Measurements from ENCODE around the gene FXYD3.

FXYD3 gene

GRCh38 chr19:35160629-35161433 lies 45.2 kb downstream of the FXYD3 start:
- TF ChIP-seq POLR2AphosphoS5 (IDR thresholded peaks at IDR 0.05; ENCODE audit: low read depth, low read length) (no peak), TAF1 (IDR thresholded peaks at IDR 0.05; ENCODE audit: borderline replicate concordance, insufficient read depth, low read length) (no peak), SIN3A (IDR thresholded peaks at IDR 0.05; ENCODE audit: borderline replicate concordance, insufficient read depth, low read length) (no peak), REST (IDR thresholded peaks at IDR 0.05; ENCODE audit: insufficient read depth in 1 of 2, low read depth in 2 of 2, low read length in 2 of 2) (no peak), FOXP2 (optimal IDR thresholded peaks at IDR 0.05; ENCODE audit: borderline replicate concordance, extremely low read depth, extremely low read length, insufficient read depth) (no peak)

GRCh38 chr19:35161434-35161743 lies 45.8 kb downstream of the FXYD3 start:
- no peak for TF ChIP-seq TAF1 (IDR thresholded peaks at IDR 0.05; ENCODE audit: borderline replicate concordance, insufficient read depth, low read length)
- TF ChIP-seq POLR2AphosphoS5 (IDR thresholded peaks at IDR 0.05; ENCODE audit: low read depth, low read length), result no peak
- no peak for TF ChIP-seq FOXP2 (optimal IDR thresholded peaks at IDR 0.05; ENCODE audit: borderline replicate concordance, extremely low read depth, extremely low read length, insufficient read depth)
- TF ChIP-seq SIN3A (IDR thresholded peaks at IDR 0.05; ENCODE audit: borderline replicate concordance, insufficient read depth, low read length), result no peak
- no peak for TF ChIP-seq REST (IDR thresholded peaks at IDR 0.05; ENCODE audit: insufficient read depth in 1 of 2, low read depth in 2 of 2, low read length in 2 of 2)

GRCh38 chr19:35162471-35163326 lies 47.1 kb downstream of the FXYD3 start:
- TF ChIP-seq REST (IDR thresholded peaks at IDR 0.05; ENCODE audit: insufficient read depth in 1 of 2, low read depth in 2 of 2, low read length in 2 of 2) (no peak), POLR2AphosphoS5 (IDR thresholded peaks at IDR 0.05; ENCODE audit: low read depth, low read length) (no peak), SIN3A (IDR thresholded peaks at IDR 0.05; ENCODE audit: borderline replicate concordance, insufficient read depth, low read length) (no peak), TAF1 (IDR thresholded peaks at IDR 0.05; ENCODE audit: borderline replicate concordance, insufficient read depth, low read length) (no peak), FOXP2 (optimal IDR thresholded peaks at IDR 0.05; ENCODE audit: borderline replicate concordance, extremely low read depth, extremely low read length, insufficient read depth) (no peak)

GRCh38 chr19:35164418-35164817 lies 48.8 kb downstream of the FXYD3 start:
- TF ChIP-seq REST (IDR thresholded peaks at IDR 0.05; ENCODE audit: insufficient read depth in 1 of 2, low read depth in 2 of 2, low read length in 2 of 2) (no peak), SIN3A (IDR thresholded peaks at IDR 0.05; ENCODE audit: borderline replicate concordance, insufficient read depth, low read length) (no peak), FOXP2 (optimal IDR thresholded peaks at IDR 0.05; ENCODE audit: borderline replicate concordance, extremely low read depth, extremely low read length, insufficient read depth) (no peak), POLR2AphosphoS5 (IDR thresholded peaks at IDR 0.05; ENCODE audit: low read depth, low read length) (no peak), TAF1 (IDR thresholded peaks at IDR 0.05; ENCODE audit: borderline replicate concordance, insufficient read depth, low read length) (no peak)

Data from PFSK-1 (cell line).